Testis (tissue), 2 donors: ENCODE measurements around the gene SIGLEC8.

Experiments
- POLR2A ChIP-seq: fragments of 450-650 bp; IDR thresholded peaks from one replicate; pipeline ENCODE4 v1.6.1; 2017; ENCODE audit warnings: antibody characterized with exemption, mild to moderate bottlenecking, moderate library complexity
- TF ChIP-seq, protein P1 (sequence below), 3 experiments: fragments of 450-650 bp in 2 of 3; fragments of 200-600 bp in 1 of 3; sonication (generic) in 1 of 3; IDR thresholded peaks; one replicate each; pipeline ENCODE4 v1.5.1; 2016 to 2019; ENCODE audit warnings: antibody characterized with exemption in 3 of 3, mild to moderate bottlenecking in 2 of 3, moderate library complexity in 1 of 3

DNA sequence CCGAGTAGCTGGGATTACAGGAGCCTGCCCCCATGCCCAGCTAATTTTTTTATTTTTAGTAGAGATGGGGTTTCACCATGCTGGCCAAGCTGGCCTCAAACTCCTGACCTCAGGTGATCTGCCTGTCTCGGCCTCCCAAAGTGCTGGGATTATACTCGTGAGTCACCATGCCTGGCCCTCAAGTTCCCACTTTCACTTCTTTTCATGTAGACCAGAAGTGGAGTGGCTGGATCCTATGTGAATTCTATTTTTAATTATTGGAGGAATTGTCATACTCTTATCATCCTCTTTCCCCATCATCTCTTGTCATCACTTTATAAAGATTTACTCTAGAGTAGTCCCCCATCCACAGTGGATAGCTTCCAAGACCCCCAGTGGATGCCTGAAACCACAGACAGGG, 28.0 kb downstream of the SIGLEC8 start:
- TF ChIP-seq, protein P1, sequence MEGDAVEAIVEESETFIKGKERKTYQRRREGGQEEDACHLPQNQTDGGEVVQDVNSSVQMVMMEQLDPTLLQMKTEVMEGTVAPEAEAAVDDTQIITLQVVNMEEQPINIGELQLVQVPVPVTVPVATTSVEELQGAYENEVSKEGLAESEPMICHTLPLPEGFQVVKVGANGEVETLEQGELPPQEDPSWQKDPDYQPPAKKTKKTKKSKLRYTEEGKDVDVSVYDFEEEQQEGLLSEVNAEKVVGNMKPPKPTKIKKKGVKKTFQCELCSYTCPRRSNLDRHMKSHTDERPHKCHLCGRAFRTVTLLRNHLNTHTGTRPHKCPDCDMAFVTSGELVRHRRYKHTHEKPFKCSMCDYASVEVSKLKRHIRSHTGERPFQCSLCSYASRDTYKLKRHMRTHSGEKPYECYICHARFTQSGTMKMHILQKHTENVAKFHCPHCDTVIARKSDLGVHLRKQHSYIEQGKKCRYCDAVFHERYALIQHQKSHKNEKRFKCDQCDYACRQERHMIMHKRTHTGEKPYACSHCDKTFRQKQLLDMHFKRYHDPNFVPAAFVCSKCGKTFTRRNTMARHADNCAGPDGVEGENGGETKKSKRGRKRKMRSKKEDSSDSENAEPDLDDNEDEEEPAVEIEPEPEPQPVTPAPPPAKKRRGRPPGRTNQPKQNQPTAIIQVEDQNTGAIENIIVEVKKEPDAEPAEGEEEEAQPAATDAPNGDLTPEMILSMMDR (IDR thresholded peaks at IDR 0.05): no peak
- no peak for TF ChIP-seq POLR2A
